HG03064 (cell line): ENCODE data around the gene ZNF628.

Experiments
- ATAC-seq: cut with Tn5 transposase; IDR thresholded peaks from one replicate; pipeline ENCODE4 v1.9.1; 2021; ENCODE audit warnings: low read depth; ENCODE audit not compliant: unreplicated experiment

ZNF628 gene

GRCh38 chr19:55464662-55465054 is 11.8 kb upstream of the ZNF628 start, which contains the start of gene C19orf85:
Gene C19orf85 (minus strand): TSS chr19:55464751. CDS start chr19:55464554, 197 bp downstream.
- ATAC-seq: no peak

- ATAC-seq: no peak
Observed at GRCh38 chr19:55465460-55466240, 10.8 kb upstream of the ZNF628 start.

- ATAC-seq: no peak
Observed at GRCh38 chr19:55466241-55466614, 10.2 kb upstream of the ZNF628 start.

- peak; percentile 67 for ATAC-seq
Observed at GRCh38 chr19:55467236-55468053, 9.0 kb upstream of the ZNF628 start.

GRCh38 chr19:55468054-55468393 is 8.4 kb upstream of the ZNF628 start:
- ATAC-seq: no peak

GRCh38 chr19:55471266-55471665 is 5.2 kb upstream of the ZNF628 start:
- no peak for ATAC-seq

- no peak for ATAC-seq
Observed at GRCh38 chr19:55472463-55472862, 4.0 kb upstream of the ZNF628 start.

- no peak for ATAC-seq
Observed at GRCh38 chr19:55473225-55474012, 3.0 kb upstream of the ZNF628 start.

GRCh38 chr19:55474269-55475265 is 1.9 kb upstream of the ZNF628 start:
- no peak for ATAC-seq

- ATAC-seq: no peak
Observed at GRCh38 chr19:55477905-55478304, 1.5 kb downstream of the ZNF628 start.

- ATAC-seq: no peak
Observed at GRCh38 chr19:55478364-55478763, 1.9 kb downstream of the ZNF628 start.

GRCh38 chr19:55479045-55479444 is 2.6 kb downstream of the ZNF628 start:
- no peak for ATAC-seq

- no peak for ATAC-seq
Observed at GRCh38 chr19:55479451-55480230, 3.2 kb downstream of the ZNF628 start.

GRCh38 chr19:55481148-55481793 is 4.9 kb downstream of the ZNF628 start:
- no peak for ATAC-seq

- ATAC-seq: no peak
Observed at GRCh38 chr19:55481794-55482155, 5.4 kb downstream of the ZNF628 start.

- no peak for ATAC-seq
Observed at GRCh38 chr19:55482156-55482961, 5.9 kb downstream of the ZNF628 start.

- no peak for ATAC-seq
Observed at GRCh38 chr19:55482967-55483705, 6.7 kb downstream of the ZNF628 start.
